Skeletal muscle tissue (tissue), 4 donors: ENCODE results near the gene MCOLN2. TPM values are rescaled to one million over a fixed set of nuclear protein-coding genes. Genes with fewer than 3 reads are reported as not detected.
"Not testable (repeated sequence)": the region's sequence is repeated elsewhere in the genome, so short reads cannot be mapped to it uniquely, and the experiment has no call there.

Experiments
- H3K27ac ChIP-seq: one replicate; pipeline ENCODE4 v1.7.0; 2013; ENCODE audit warnings: mild to moderate bottlenecking, low read depth, low read length, inconsistent platforms
- H3K27me3 ChIP-seq, 3 donors: one replicate each; pipeline ENCODE4 v1.7.0; 2013; ENCODE audit warnings: low read length in 3 of 3; ENCODE audit not compliant: control insufficient read depth in 3 of 3, insufficient read depth in 3 of 3
- H3K36me3 ChIP-seq, 3 donors: one replicate each; pipeline ENCODE4 v1.7.0; 2013; ENCODE audit warnings: low read length in 3 of 3; ENCODE audit not compliant: control insufficient read depth in 3 of 3, insufficient read depth in 3 of 3
- H3K4me1 ChIP-seq, 3 donors: one replicate each; pipeline ENCODE4 v1.7.0; 2013; ENCODE audit warnings: low read length in 3 of 3, mild to moderate bottlenecking in 3 of 3; ENCODE audit not compliant: control insufficient read depth in 3 of 3, insufficient read depth in 3 of 3
- H3K4me3 ChIP-seq, 3 donors: one replicate each; pipeline ENCODE4 v1.7.0; 2013; ENCODE audit warnings: low read length in 3 of 3
- H3K9ac ChIP-seq, 3 donors: one replicate each; pipeline ENCODE4 v1.7.0; 2013; ENCODE audit warnings: low read length in 3 of 3, mild to moderate bottlenecking in 3 of 3, moderate library complexity in 2 of 3, low read depth in 1 of 3
- H3K9me3 ChIP-seq, 3 donors: one replicate each; pipeline ENCODE4 v1.7.0; 2013; ENCODE audit warnings: low read length in 3 of 3; ENCODE audit not compliant: control insufficient read depth in 3 of 3
- total RNA-seq: library from RNA; depleted of rRNA; stranded (reverse); fragments of >200 nt; gene quantifications from one replicate; pipeline ENCODE4 v1.2.3, GENCODE V29; 2014
- donor health status: Osteomylitis.

The MCOLN2 gene
- total RNA-seq, 1 donor from 2014 or later = not detected

DNA sequence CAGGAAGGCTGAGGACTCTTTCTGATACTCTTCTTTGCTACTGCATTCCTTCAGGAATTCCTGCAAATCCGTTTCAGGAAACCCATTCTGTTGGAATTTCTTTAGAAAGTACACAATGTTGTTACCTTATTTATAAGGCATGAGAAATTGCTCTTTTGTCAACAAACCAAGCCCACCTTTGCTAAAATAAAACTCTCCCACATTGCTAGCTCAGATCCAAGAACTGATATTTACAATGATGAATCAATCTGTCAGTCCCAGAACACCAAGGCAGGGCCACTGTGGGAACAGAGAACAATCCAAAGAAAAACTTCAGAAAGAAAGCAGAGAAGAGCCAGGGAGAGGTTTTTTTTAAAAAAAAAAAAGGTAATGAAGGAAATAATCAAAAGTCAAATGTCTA lies 67.3 kb downstream of the MCOLN2 start:
- H3K9ac ChIP-seq = no peak overlapping the region
- H3K4me3 ChIP-seq = no peak overlapping the region
- no peak overlapping the region for H3K27ac ChIP-seq
- no peaks in the 10 kb centered on the region for H3K27me3 ChIP-seq
- H3K9me3 ChIP-seq = no peaks in the 10 kb centered on the region
- H3K36me3 ChIP-seq = no peaks in the 10 kb centered on the region
- no peaks in the 10 kb centered on the region for H3K4me1 ChIP-seq

GRCh38 chr1:84928979-84929378 lies 67.9 kb downstream of the MCOLN2 start:
- Histone ChIP-seq H3K27ac (no peak overlapping the region), H3K4me3 (no peak overlapping the region), H3K9me3 (no peaks in the 10 kb centered on the region), H3K36me3 (no peaks in the 10 kb centered on the region), H3K4me1 (no peaks in the 10 kb centered on the region), H3K27me3 (no peaks in the 10 kb centered on the region), H3K9ac (no peak overlapping the region)

- Histone ChIP-seq H3K27ac (no peak overlapping the region), H3K9me3 (no peaks in the 10 kb centered on the region), H3K4me1 (no peaks in the 10 kb centered on the region), H3K27me3 (no peaks in the 10 kb centered on the region), H3K9ac (no peak overlapping the region), H3K36me3 (no peaks in the 10 kb centered on the region), H3K4me3 (no peak overlapping the region)
Measured at GRCh38 chr1:84923317-84923716, 73.6 kb downstream of the MCOLN2 start.

- Histone ChIP-seq H3K36me3 (no peaks in the 10 kb centered on the region), H3K27me3 (no peaks in the 10 kb centered on the region), H3K4me3 (no peak overlapping the region), H3K27ac (no peak overlapping the region), H3K9me3 (no peaks in the 10 kb centered on the region), H3K9ac (no peak overlapping the region), H3K4me1 (no peaks in the 10 kb centered on the region)
Measured at GRCh38 chr1:84920159-84920558, 76.8 kb downstream of the MCOLN2 start.

GRCh38 chr1:84919461-84919970 lies 77.4 kb downstream of the MCOLN2 start:
- no peak overlapping the region for H3K27ac ChIP-seq
- no peaks in the 10 kb centered on the region for H3K27me3 ChIP-seq
- no peak overlapping the region for H3K9ac ChIP-seq
- no peaks in the 10 kb centered on the region for H3K4me1 ChIP-seq
- no peaks in the 10 kb centered on the region for H3K36me3 ChIP-seq
- H3K4me3 ChIP-seq = no peak overlapping the region
- no peaks in the 10 kb centered on the region for H3K9me3 ChIP-seq

DNA sequence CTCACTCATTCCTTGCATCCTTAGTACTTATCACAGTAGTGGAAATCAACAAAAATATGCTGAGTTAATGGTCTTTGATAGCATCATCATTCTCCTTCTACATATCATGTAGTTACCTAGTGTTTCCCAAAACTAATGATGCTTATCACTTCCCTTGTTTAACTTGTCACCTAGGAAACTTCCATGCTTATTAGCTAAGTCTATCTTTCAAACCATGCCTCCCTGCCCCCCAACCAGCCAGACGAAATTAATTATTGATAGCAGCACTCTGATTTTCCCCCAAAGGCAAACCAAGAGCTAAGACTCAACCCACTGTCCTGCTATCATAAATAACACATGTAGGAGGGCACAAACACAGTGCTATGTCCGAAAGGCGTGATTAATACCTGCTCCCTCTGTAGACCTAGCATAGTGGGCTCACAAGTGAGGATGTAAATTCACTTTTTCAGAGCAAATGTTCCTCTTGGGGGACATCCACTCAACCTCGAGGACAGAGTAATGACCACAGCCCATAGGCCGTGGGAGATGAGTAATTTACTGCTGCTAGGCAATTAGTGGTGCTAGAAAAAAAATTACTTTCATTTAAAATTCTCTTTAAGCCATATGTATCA lies 78.1 kb downstream of the MCOLN2 start:
- Histone ChIP-seq H3K36me3 (no peaks in the 10 kb centered on the region), H3K27me3 (no peaks in the 10 kb centered on the region)

DNA sequence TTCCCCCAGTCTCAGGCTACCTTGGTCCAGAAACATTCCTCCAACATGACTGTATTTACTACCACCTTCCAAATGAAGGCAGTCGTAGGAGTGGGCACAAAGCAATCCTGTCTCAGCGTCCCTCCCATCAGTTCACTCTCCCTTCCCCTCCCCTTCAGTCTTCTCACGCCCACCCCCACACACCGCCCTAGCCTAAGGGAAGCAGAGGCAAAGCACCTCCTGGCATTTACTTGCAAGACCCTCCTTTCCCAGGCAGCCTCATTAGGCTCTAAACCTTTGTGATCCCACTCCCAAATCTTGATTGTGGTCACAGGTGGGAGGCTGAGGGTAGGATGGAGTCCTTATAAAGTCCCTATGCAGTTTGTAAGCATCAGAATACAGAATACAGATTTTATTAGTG lies 80.0 kb downstream of the MCOLN2 start:
- no peaks in the 10 kb centered on the region for H3K27me3 ChIP-seq
- H3K9ac ChIP-seq = no peak overlapping the region
- no peak overlapping the region for H3K27ac ChIP-seq
- no peaks in the 10 kb centered on the region for H3K36me3 ChIP-seq
- no peak overlapping the region for H3K4me3 ChIP-seq
- H3K9me3 ChIP-seq = no peaks in the 10 kb centered on the region
- no peaks in the 10 kb centered on the region for H3K4me1 ChIP-seq

More for the DNA sequence above, 78.1 kb downstream of the MCOLN2 start:
- H3K9me3 ChIP-seq = no peaks in the 10 kb centered on the region
- no peak overlapping the region for H3K4me3 ChIP-seq
- no peak overlapping the region for H3K27ac ChIP-seq
- H3K4me1 ChIP-seq = no peaks in the 10 kb centered on the region
- no peak overlapping the region for H3K9ac ChIP-seq

GRCh38 chr1:84913555-84913892 lies 83.4 kb downstream of the MCOLN2 start:
- no peaks in the 10 kb centered on the region for H3K9me3 ChIP-seq
- H3K36me3 ChIP-seq = no peaks in the 10 kb centered on the region
- no peak overlapping the region for H3K9ac ChIP-seq
- no peaks in the 10 kb centered on the region for H3K4me1 ChIP-seq
- no peaks in the 10 kb centered on the region for H3K27me3 ChIP-seq
- H3K27ac ChIP-seq = no peak overlapping the region
- H3K4me3 ChIP-seq = no peak overlapping the region

DNA sequence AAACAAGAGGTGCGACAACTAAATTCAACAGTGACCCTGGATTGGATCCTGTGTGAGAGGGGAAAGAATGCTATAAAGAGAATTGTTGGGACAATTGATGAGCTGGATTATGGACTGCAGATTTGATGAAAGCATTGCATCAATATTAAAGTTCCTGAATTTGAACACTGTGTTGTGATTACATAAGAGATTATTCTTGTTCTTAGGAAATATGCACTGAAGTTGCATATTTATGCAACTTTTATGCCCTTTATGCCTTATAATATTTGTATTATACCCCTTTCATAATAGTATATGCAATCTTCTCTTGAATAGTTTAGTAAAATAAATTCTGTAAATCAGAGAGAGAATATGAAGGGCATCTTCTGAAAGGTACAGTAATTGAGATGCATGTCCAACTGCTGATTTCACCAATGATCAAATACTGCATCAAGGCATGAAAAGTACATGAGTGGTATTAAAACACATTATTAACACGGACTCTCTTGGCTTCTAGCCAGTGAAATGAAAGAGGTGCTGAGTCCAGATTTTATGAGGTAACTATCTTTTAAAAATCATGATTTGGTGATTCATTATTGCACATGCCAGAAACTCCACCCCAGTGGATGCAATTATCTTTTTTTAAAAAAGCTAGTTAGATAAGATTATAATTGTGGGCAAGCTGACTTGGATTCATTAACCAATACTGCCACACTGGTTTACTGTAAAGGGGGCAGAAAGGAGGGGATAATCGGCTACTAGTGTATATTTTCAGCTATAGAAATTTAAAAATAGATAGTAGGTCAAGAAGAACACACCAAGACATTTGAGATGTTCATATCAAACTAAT lies 84.0 kb downstream of the MCOLN2 start:
- Histone ChIP-seq H3K9ac (no peak overlapping the region), H3K4me1 (no peaks in the 10 kb centered on the region), H3K27ac (no peak overlapping the region), H3K4me3 (no peak overlapping the region), H3K36me3 (no peaks in the 10 kb centered on the region), H3K27me3 (no peaks in the 10 kb centered on the region), H3K9me3 (no peaks in the 10 kb centered on the region)

DNA sequence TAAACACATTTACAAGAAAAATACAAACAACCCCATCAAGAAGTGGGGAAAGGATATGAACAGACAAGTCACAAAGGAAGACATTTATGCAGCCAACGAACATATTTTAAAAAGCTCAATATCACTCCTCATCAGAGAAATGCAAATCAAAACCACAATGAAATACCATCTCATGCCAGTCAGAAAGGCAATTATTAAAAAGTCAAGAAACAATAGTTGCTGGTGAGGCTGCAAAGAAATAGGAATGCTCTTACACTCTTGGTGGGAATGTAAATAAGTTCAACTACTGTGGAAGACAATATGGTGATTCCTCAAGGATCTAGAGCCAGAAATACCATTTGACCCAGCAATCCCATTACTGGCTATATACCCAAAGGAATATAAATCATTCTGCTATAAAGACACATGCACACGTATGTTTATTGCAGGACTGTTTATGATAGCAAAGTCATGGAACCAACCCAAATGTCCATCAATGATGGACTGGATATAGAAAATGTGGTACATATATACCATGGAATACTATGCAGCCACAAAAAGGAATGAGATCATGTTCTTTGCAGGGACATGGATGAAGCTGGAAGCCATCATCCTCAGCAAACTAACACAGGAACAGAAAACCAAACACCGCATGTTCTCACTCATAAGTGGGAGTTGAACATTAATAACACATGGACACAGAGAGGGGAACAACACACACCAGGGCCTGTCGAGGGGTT lies 88.0 kb downstream of the MCOLN2 start:
- H3K9me3 ChIP-seq, H3K4me1 ChIP-seq, H3K27me3 ChIP-seq, H3K4me3 ChIP-seq, H3K9ac ChIP-seq, H3K27ac ChIP-seq, H3K36me3 ChIP-seq: not testable (repeated sequence)
